Measurements from ENCODE around the gene CELA1.

- no peak for TF ChIP-seq POLR2A (IDR thresholded peaks at IDR 0.05)
- TF ChIP-seq CTCF (IDR thresholded peaks at IDR 0.05), result no peak
- TF ChIP-seq POLR2AphosphoS5 (IDR thresholded peaks at IDR 0.05), result no peak
Measured at GRCh38 chr12:51393676-51394545, 47.4 kb upstream of the CELA1 start.
